GM20431 (cell line): Measurements from ENCODE around the gene ABTB1.

Experiments
- in situ Hi-C: fragments of 300-500 bp; cut with MseI, MboI; formaldehyde crosslinking; loops from one replicate; pipeline ENCODE4 v1.15.0; 2020; ENCODE audit warnings: low sequenced_read_pairs; ENCODE audit not compliant: unreplicated experiment

Gene ABTB1

GRCh38 chr3:127647166-127647844 is 25.4 kb upstream of the ABTB1 start:
- in situ Hi-C loops = no loop called here

GRCh38 chr3:127647845-127648204 is 24.9 kb upstream of the ABTB1 start:
- in situ Hi-C loops = no loop called here

GRCh38 chr3:127650236-127650635 is 22.5 kb upstream of the ABTB1 start:
- in situ Hi-C loops = loop anchor here (25.0 kb wide), 1 partner anchor 337 kb away; no protein-coding TSS in a partner anchor

GRCh38 chr3:127651516-127652172 is 21.1 kb upstream of the ABTB1 start:
- in situ Hi-C loops = loop anchor here (25.0 kb wide), 1 partner anchor 336 kb away; no protein-coding TSS in a partner anchor

- in situ Hi-C loops = loop anchor here (25.0 kb wide), 1 partner anchor 335 kb away; no protein-coding TSS in a partner anchor
These were observed 20.3 kb upstream of the ABTB1 start for GRCh38 chr3:127652246-127652995.

GRCh38 chr3:127654374-127654773 is 18.4 kb upstream of the ABTB1 start:
- in situ Hi-C loops = loop anchor here (25.0 kb wide), 1 partner anchor 333 kb away; no protein-coding TSS in a partner anchor

GRCh38 chr3:127654993-127655392 is 17.8 kb upstream of the ABTB1 start:
- in situ Hi-C loops = loop anchor here (25.0 kb wide), 1 partner anchor 332 kb away; no protein-coding TSS in a partner anchor

GRCh38 chr3:127655641-127656040 is 17.1 kb upstream of the ABTB1 start:
- in situ Hi-C loops = loop anchor here (25.0 kb wide), 1 partner anchor 332 kb away; no protein-coding TSS in a partner anchor

GRCh38 chr3:127656906-127657305 is 15.8 kb upstream of the ABTB1 start:
- in situ Hi-C loops = loop anchor here (25.0 kb wide), 1 partner anchor 330 kb away; no protein-coding TSS in a partner anchor

GRCh38 chr3:127658234-127658633 is 14.5 kb upstream of the ABTB1 start:
- in situ Hi-C loops = loop anchor here (25.0 kb wide), 1 partner anchor 329 kb away; no protein-coding TSS in a partner anchor

GRCh38 chr3:127660621-127661251 is 12.0 kb upstream of the ABTB1 start:
- in situ Hi-C loops = loop anchor here (25.0 kb wide), 1 partner anchor 327 kb away; no protein-coding TSS in a partner anchor

- in situ Hi-C loops = loop anchor here (25.0 kb wide), 1 partner anchor 326 kb away; no protein-coding TSS in a partner anchor
These were observed 11.2 kb upstream of the ABTB1 start for GRCh38 chr3:127661600-127661999.

- in situ Hi-C loops = loop anchor here (25.0 kb wide), 1 partner anchor 325 kb away; no protein-coding TSS in a partner anchor
These were observed 10.7 kb upstream of the ABTB1 start for GRCh38 chr3:127662001-127662469.

GRCh38 chr3:127663151-127663550 is 9.6 kb upstream of the ABTB1 start:
- in situ Hi-C loops = loop anchor here (25.0 kb wide), 1 partner anchor 324 kb away; no protein-coding TSS in a partner anchor

GRCh38 chr3:127665165-127665564 is 7.6 kb upstream of the ABTB1 start:
- in situ Hi-C loops = loop anchor here (25.0 kb wide), 1 partner anchor 322 kb away; no protein-coding TSS in a partner anchor

GRCh38 chr3:127665586-127665985 is 7.2 kb upstream of the ABTB1 start:
- in situ Hi-C loops = loop anchor here (25.0 kb wide), 1 partner anchor 322 kb away; no protein-coding TSS in a partner anchor

GRCh38 chr3:127666676-127667075 is 6.1 kb upstream of the ABTB1 start:
- in situ Hi-C loops = loop anchor here (25.0 kb wide), 1 partner anchor 321 kb away; no protein-coding TSS in a partner anchor

- in situ Hi-C loops = loop anchor here (25.0 kb wide), 1 partner anchor 320 kb away; no protein-coding TSS in a partner anchor
These were observed 5.6 kb upstream of the ABTB1 start for GRCh38 chr3:127667119-127667681.

GRCh38 chr3:127668906-127669305 is 3.8 kb upstream of the ABTB1 start:
- in situ Hi-C loops = loop anchor here (25.0 kb wide), 1 partner anchor 318 kb away; no protein-coding TSS in a partner anchor
